K562 treated with DMSO at 1 percent for 24 hours (cell line): Measurements from ENCODE around the gene HSD11B2. TPM values are rescaled to one million over a fixed set of nuclear protein-coding genes. Genes with fewer than 3 reads are reported as not detected.

ENCODE experiments used
- total RNA-seq: library from RNA; unstranded; fragments of 300-600 nt; gene quantifications from 2 replicates; pipeline ENCODE4 v1.2.3, GENCODE V29; 2022; ENCODE audit warnings: low read depth; ENCODE audit not compliant: insufficient read depth

The HSD11B2 gene
- 0.28 TPM in 1 of 2 replicates, not detected in the other for total RNA-seq

GRCh38 chr16:67430977-67431774 is at the start of gene HSD11B2:
Gene HSD11B2, plus strand, starts transcription at chr16:67431121. Its CDS starts 128 bp downstream, at chr16:67431249.

DNA sequence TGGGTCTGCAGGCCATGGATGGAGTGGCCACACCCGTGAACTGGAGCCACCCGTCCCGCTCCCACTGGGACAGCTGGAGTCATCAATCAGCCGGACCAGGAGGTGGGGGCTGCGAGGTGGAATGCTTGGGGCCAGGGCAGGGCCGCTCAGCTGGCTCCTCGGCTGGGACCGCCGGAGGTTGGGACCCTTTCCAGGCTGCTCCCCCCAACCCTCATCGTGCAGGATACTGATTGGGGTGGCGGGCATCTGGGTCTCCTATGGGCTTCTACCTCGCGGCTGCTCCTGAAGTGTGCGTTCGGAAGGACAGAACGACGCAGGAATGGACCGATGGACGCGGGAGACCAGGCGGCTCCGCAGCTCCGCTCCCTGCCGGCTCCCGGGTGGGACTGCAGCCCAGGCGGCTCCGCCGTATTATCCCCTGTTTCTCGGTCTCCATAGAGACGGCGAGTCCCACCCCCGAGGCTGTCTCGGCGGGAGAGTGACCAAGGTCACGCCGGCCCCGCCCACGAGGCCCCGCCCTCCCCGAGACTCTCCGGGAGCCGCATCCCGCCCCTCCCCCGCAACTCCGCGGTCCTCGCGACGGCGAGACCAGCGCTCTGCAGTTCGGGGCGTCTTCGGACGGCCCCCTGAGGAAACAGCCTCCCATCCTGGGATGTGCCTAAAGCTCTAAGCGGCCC is 37.7 kb upstream of the HSD11B2 start, which contains the start of gene TPPP3:
Gene TPPP3, minus strand, starts transcription at position 388 of the 677 bp plus-strand sequence. CDS start 2,387 bp downstream, outside the sequence.

GRCh38 chr16:67415872-67416793 is 14.8 kb upstream of the HSD11B2 start, which contains the start of gene ZDHHC1:
Gene ZDHHC1, minus strand, starts transcription at chr16:67416477. Its CDS starts 8,702 bp downstream, at chr16:67407775.

GRCh38 chr16:67480833-67481560 is 50.1 kb downstream of the HSD11B2 start, which contains the start of gene ATP6V0D1:
Gene ATP6V0D1, minus strand, starts transcription at chr16:67481157. Its CDS starts 71 bp downstream, at chr16:67481086.

GRCh38 chr16:67483150-67483549 is 52.2 kb downstream of the HSD11B2 start, which contains the start of gene AGRP:
Gene AGRP, minus strand, starts transcription at chr16:67483547. Its CDS starts 149 bp downstream, at chr16:67483398.

Other genes with a start within 250 kb of the HSD11B2 start
- 27.3 and 27.5 TPM in 2 replicates for gene MATCAP1, start 247.2 kb upstream of the HSD11B2 start, total RNA-seq
- gene EXOC3L1, start 241.0 kb upstream of the HSD11B2 start, total RNA-seq: 0.37 TPM in 1 of 2 replicates, not detected in the other
- 92.4 and 95.4 TPM in 2 replicates for gene E2F4, start 239.0 kb upstream of the HSD11B2 start, total RNA-seq
- 3.3 and 4.0 TPM in 2 replicates for gene ELMO3, start 232.0 kb upstream of the HSD11B2 start, total RNA-seq
- gene TMEM208, start 204.0 kb upstream of the HSD11B2 start, total RNA-seq: 64.1 and 69.2 TPM in 2 replicates
- gene FHOD1, start 183.6 kb upstream of the HSD11B2 start, total RNA-seq: 49.4 and 55.6 TPM in 2 replicates
- gene SLC9A5, start 182.1 kb upstream of the HSD11B2 start, total RNA-seq: 2.0 and 2.4 TPM in 2 replicates
- gene PLEKHG4, start 151.6 kb upstream of the HSD11B2 start, total RNA-seq: 22.7 and 31.6 TPM in 2 replicates
- 0.22 and 2.7 TPM in 2 replicates for gene KCTD19, start 104.4 kb upstream of the HSD11B2 start, total RNA-seq
- 0.15 TPM in 1 of 2 replicates, not detected in the other for gene LRRC36, start 104.3 kb upstream of the HSD11B2 start, total RNA-seq
- 0.61 TPM in 1 of 2 replicates, not detected in the other for gene TPPP3, start 37.6 kb upstream of the HSD11B2 start, total RNA-seq
- 0.24 and 0.64 TPM in 2 replicates for gene ZDHHC1, start 14.6 kb upstream of the HSD11B2 start, total RNA-seq
- gene ATP6V0D1, start 50.0 kb downstream of the HSD11B2 start, total RNA-seq: 204 and 205 TPM in 2 replicates
- not detected in 2 replicates for gene AGRP, start 52.4 kb downstream of the HSD11B2 start, total RNA-seq
- gene RIPOR1, start 97.7 kb downstream of the HSD11B2 start, total RNA-seq: 13.1 and 20.4 TPM in 2 replicates
- 36.6 and 38.1 TPM in 2 replicates for gene CTCF, start 131.4 kb downstream of the HSD11B2 start, total RNA-seq
- 2.0 TPM in 2 replicates for gene CARMIL2, start 214.0 kb downstream of the HSD11B2 start, total RNA-seq
- 51.6 and 54.9 TPM in 2 replicates for gene ACD, start 229.1 kb downstream of the HSD11B2 start, total RNA-seq
- 1.3 and 4.6 TPM in 2 replicates for gene PARD6A, start 229.8 kb downstream of the HSD11B2 start, total RNA-seq
- gene ENKD1, start 235.6 kb downstream of the HSD11B2 start, total RNA-seq: 17.9 and 18.4 TPM in 2 replicates
- gene C16orf86, start 235.7 kb downstream of the HSD11B2 start, total RNA-seq: 1.1 and 2.5 TPM in 2 replicates